NT2/D1 (cell line): ENCODE measurements around the gene ATP10A.

Experiments
- DNase-seq: peaks from one replicate; pipeline ENCODE4 v3.0.0-alpha.2; 2011; ENCODE audit warnings: low read depth, low spot score
- H3K27me3 ChIP-seq: 2 replicates; pipeline ENCODE4 v1.6.0; 2011; ENCODE audit warnings: mild to moderate bottlenecking; ENCODE audit not compliant: insufficient read length, insufficient read depth
- H3K36me3 ChIP-seq: 2 replicates; pipeline ENCODE4 v1.6.1; 2011; ENCODE audit warnings: mild to moderate bottlenecking, low read length, mixed read lengths; ENCODE audit not compliant: insufficient read depth, insufficient read length
- H3K4me1 ChIP-seq: 2 replicates; pipeline ENCODE4 v1.5.1; 2011; ENCODE audit not compliant: insufficient read depth, insufficient read length
- H3K4me3 ChIP-seq: 2 replicates; pipeline ENCODE4 v1.5.1; 2011; ENCODE audit warnings: low read depth; ENCODE audit not compliant: insufficient read length
- H3K9ac ChIP-seq: 2 replicates; pipeline ENCODE4 v1.6.0; 2011; ENCODE audit warnings: low read depth; ENCODE audit not compliant: insufficient read length
- H3K9me3 ChIP-seq: 2 replicates; pipeline ENCODE4 v1.5.1; 2011; ENCODE audit warnings: mild to moderate bottlenecking, low read length; ENCODE audit not compliant: insufficient read depth
- SUZ12 ChIP-seq: IDR thresholded peaks from 2 replicates; pipeline ENCODE4 v1.6.1; 2011; ENCODE audit not compliant: insufficient read length, insufficient read depth; ENCODE audit errors: extremely low read depth
- YY1 ChIP-seq: IDR thresholded peaks from 2 replicates; pipeline ENCODE4 v1.6.1; 2011; ENCODE audit not compliant: insufficient read length, insufficient read depth
- ZNF274 ChIP-seq: IDR thresholded peaks from 2 replicates; pipeline ENCODE4 v1.6.1; 2011; ENCODE audit warnings: mild to moderate bottlenecking, low read depth, low read length

The ATP10A gene

DNA sequence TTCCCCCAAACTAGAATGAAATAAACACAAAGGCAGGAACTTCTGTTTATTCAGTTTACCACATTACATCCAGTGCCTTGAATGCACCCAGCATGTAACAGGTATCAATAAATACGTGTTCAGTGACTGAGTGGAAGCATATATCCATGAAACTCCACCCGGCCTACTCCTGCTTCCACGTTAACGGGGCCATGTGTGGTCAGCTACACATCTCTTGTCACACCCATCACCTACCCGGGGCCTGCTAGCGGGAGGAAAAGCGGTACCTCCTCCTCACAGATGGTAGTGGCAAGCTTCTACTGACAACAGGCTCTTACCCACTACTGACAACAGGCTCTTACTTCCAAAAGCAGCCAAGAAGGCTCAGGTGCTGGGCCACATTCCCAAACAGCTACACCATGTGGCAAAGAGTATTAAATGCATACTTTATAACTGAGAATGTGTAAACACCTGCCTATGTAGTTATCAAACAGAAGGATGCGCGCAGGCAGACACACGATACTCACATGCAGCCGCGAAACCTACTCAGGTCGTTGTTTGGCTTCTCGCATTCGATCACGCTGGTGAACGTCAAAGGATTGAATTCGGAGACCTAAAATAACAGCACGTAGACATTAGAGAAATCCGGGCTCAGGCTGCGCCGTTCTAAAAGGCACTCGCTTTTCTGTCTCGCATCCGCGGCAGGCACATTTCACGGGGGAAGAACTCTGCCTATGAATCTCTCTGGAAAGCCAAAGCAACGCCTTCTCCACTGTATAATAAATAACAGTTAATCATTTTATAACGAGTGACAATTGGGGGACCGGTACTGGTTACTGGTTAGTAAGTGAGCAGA is 127.4 kb downstream of the ATP10A start:
- TF ChIP-seq ZNF274, result no peak
- no peak for TF ChIP-seq YY1
- no peak for TF ChIP-seq SUZ12
- Histone ChIP-seq H3K4me1 (no peaks in the 10 kb centered on the region), H3K27me3 (no peaks in the 10 kb centered on the region), H3K36me3 (no peaks in the 10 kb centered on the region), H3K9me3 (no peaks in the 10 kb centered on the region), H3K9ac (no peak overlapping the region), H3K4me3 (no peak overlapping the region)
- DNase-seq, result no peak

DNA sequence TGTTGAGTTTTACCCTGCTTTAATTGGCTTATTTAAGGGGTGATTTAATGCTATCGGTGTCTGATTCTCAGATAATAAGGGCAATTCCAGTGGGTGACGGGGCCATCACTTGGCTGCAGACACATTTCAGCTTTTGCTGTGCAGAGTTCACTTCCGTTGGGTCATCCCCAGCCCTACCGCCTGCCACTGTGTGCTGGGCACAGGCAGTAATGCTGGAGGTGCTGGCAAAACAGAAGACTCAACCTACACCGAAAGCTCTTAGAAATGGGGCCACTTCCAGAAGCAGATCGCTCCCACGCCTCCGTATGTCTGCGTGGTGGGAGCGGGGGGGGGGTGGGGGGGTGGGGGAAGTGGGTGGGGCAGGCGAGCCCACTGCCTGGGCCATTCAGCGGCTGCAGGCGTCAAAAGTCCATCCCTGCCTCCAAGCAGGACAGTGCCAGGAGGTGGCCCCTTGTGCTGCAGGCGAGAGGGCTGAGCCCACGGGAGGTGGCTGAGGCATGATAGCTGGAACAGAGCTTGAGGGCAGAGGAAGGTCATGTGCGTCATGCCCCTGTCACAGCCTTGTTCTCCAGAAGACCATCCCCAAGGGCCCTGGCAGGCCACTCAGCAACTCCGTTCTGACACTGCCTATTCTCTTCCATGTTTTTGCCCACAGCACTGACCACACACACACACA is 128.3 kb downstream of the ATP10A start:
- H3K27me3 ChIP-seq, result no peaks in the 10 kb centered on the region
- H3K36me3 ChIP-seq, result no peaks in the 10 kb centered on the region
- DNase-seq, result no peak
- H3K9ac ChIP-seq, result no peak overlapping the region
- no peak for TF ChIP-seq ZNF274
- no peak for TF ChIP-seq SUZ12
- no peak for TF ChIP-seq YY1
- H3K4me1 ChIP-seq, result no peaks in the 10 kb centered on the region
- H3K4me3 ChIP-seq, result no peak overlapping the region
- no peaks in the 10 kb centered on the region for H3K9me3 ChIP-seq

DNA sequence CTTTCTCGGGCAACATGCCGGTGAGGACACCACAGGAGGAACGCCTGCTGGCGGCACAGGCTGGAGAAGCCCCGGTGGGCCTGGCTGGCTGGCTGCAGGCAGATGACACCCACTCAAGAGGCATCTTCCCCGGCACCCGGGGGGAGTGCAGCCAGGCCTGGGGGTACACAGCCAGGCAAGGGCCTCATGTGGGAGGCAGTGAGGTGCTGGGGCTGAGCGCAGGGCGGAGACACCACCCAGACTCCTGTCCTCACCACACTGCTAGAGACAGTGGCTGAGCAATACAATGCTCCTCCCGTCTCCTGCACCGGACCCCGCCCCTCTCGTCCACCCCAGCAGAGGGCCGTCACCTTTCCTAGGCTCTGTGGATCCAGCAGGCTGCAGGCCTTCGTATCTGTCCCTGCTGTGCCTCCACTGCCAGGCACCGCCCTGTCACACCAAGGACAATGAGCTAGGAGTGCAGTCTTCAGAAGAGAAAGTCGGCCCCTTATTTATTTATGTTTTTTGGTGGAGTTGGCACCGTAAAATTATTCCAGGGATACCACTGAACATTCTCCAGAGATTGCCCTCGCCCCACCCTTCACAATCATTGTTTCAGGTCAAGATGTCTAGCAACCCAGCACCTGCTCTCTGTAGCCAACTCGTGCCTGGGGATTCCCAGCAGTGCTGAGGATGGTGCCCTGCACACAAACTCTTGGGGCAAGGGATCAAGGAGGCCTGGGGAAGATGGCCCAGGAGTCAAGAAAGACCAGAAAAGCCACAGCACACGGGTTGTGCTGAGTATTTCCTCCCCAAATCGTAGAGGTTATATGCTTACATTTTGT is 129.1 kb downstream of the ATP10A start:
- Histone ChIP-seq H3K4me3 (no peak overlapping the region), H3K4me1 (no peaks in the 10 kb centered on the region), H3K36me3 (no peaks in the 10 kb centered on the region), H3K9me3 (no peaks in the 10 kb centered on the region), H3K27me3 (no peaks in the 10 kb centered on the region), H3K9ac (no peak overlapping the region)
- no peak for TF ChIP-seq YY1
- no peak for TF ChIP-seq ZNF274
- no peak for TF ChIP-seq SUZ12
- no peak for DNase-seq

DNA sequence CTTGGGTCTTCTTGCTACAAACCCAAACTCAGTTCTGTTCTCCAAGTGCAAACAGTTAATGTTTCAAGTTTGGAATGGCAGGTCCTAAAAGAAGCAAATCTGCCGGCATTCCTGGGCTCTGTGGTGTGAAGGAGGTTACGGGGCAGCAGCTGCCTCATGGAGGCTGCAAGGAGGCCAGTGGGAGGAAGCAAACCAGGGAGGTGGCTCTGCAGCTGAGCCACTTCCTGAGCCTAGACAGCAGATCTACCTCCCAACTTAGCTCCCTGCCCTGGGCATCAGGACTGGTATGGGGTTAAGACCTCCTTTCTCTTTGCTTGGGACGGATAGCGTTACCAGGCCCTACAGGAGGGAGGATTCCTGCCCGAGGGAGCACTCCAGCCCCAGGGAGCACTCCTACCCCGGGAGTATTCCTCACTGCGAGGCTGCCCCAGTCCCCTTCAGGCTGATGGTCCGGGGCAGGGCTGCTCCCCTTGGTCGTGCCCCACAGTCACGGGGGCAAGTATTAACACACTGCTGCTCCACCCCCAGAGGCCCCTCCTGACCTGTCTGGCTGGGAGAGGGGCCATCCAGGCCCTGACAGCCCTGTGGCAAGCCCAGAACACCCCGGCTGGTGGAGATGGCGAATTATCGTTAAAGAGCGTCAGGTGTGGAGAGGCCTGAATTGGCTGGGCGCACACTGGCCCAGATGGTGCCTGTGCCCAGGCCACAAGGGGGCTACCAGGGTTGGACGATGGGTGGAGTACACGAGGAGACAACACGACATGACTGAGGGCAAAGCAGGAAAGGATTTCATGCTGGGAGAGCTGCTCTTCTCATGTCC is 129.9 kb downstream of the ATP10A start:
- no peak for DNase-seq
- H3K36me3 ChIP-seq, result no peaks in the 10 kb centered on the region
- H3K9ac ChIP-seq, result no peak overlapping the region
- TF ChIP-seq YY1, result no peak
- no peak for TF ChIP-seq ZNF274
- TF ChIP-seq SUZ12, result no peak
- H3K9me3 ChIP-seq, result no peaks in the 10 kb centered on the region
- H3K27me3 ChIP-seq, result no peaks in the 10 kb centered on the region
- H3K4me3 ChIP-seq, result no peak overlapping the region
- no peaks in the 10 kb centered on the region for H3K4me1 ChIP-seq

DNA sequence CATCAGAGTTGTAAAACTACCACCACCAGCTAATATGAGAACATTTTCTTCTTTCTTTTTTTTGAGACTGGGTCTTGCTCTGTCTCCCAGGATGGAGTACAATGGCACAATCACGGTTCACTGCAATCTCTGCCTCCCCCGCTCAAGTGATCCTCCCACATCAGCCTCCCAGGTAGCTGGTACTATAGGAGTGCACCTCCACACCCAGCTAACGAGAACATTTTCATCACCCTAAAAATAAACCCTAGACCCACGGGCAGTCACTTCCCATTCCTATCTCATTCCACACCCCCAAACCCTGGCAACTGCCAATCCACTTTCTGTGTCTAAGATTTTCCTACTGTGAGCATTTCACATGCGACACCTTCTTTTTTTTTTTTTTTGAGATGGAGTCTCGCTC is 130.9 kb downstream of the ATP10A start:
- no peak overlapping the region for H3K4me3 ChIP-seq
- H3K4me1 ChIP-seq, result no peaks in the 10 kb centered on the region
- H3K36me3 ChIP-seq, result no peaks in the 10 kb centered on the region
- TF ChIP-seq SUZ12 (no peak), ZNF274 (no peak), YY1 (no peak)
- no peaks in the 10 kb centered on the region for H3K9me3 ChIP-seq
- H3K9ac ChIP-seq, result no peak overlapping the region
- H3K27me3 ChIP-seq, result no peaks in the 10 kb centered on the region
- no peak for DNase-seq

DNA sequence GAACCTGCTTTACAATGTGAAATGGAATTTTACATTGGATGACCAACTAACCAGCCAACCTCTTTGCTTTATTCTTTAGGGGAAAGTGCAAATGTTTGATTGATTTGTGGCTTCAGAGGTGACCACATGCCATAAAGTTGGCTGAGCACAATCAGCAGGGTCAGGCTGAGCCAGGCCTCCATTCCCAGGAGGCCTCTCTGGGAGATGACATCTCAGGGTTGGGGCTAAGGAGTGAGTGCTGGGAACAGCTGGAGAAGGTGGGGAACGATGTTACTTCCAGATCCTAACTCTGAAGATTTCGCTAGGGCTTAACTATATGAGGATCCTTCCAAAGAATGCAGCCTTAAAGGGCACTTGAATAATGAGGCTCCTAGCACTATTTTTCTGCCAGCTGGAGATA is 131.7 kb downstream of the ATP10A start:
- Histone ChIP-seq H3K4me3 (no peak overlapping the region), H3K36me3 (no peaks in the 10 kb centered on the region), H3K4me1 (no peaks in the 10 kb centered on the region), H3K9ac (no peak overlapping the region), H3K9me3 (no peaks in the 10 kb centered on the region), H3K27me3 (no peaks in the 10 kb centered on the region)
- DNase-seq, result no peak
- TF ChIP-seq ZNF274 (no peak), YY1 (no peak), SUZ12 (no peak)
